ENCODE measurements around the gene HAP1. TPM values are rescaled to one million over a fixed set of nuclear protein-coding genes. Genes with fewer than 3 reads are reported as not detected.
"Not testable (repeated sequence)": the region's sequence is repeated elsewhere in the genome, so short reads cannot be mapped to it uniquely, and the experiment has no call there.

Gene HAP1
- total RNA-seq, 1 donor from 2014 or later, result 0.11 TPM

DNA sequence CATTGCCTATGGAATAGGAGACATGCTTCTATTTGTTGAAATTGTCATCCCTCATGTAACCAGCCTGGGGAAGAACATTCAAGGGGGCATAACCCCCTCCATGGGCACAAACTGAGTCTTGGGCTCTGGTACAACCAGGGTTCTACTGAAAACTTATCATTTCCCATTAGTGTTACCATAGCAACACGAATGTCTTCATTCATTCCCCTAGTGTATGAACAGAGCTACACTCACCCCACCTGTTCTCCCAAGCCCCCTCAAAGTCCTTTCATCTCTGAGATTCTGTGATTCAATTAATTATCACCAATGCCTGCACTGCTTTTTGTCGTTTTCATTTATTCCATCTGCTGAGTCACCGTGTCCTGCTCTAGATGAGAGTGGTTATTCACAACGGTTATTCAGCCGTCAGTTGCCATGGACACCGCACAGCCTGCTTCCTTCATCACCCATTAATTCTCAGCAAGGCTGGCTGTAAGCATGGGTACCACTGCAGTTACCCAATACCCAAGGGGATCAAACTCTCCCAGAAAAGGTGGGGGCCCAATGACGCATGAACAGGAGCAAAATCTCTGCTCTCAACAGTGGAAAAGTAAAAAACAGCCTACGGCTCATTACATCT is 23.9 kb downstream of the HAP1 start:
- no peaks in the 10 kb centered on the region for H3K36me3 Mint-ChIP-seq (ENCODE audit: low read depth)
- H3K27me3 Mint-ChIP-seq, result peaks cover 5% of the 10 kb centered on the region
- intact Hi-C loops (cut with micrococcal nuclease), result no loop called here
- TF ChIP-seq, protein P1, sequence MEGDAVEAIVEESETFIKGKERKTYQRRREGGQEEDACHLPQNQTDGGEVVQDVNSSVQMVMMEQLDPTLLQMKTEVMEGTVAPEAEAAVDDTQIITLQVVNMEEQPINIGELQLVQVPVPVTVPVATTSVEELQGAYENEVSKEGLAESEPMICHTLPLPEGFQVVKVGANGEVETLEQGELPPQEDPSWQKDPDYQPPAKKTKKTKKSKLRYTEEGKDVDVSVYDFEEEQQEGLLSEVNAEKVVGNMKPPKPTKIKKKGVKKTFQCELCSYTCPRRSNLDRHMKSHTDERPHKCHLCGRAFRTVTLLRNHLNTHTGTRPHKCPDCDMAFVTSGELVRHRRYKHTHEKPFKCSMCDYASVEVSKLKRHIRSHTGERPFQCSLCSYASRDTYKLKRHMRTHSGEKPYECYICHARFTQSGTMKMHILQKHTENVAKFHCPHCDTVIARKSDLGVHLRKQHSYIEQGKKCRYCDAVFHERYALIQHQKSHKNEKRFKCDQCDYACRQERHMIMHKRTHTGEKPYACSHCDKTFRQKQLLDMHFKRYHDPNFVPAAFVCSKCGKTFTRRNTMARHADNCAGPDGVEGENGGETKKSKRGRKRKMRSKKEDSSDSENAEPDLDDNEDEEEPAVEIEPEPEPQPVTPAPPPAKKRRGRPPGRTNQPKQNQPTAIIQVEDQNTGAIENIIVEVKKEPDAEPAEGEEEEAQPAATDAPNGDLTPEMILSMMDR (IDR thresholded peaks at IDR 0.05), result no peak
- no peak overlapping the region for H3K4me3 Mint-ChIP-seq
- DNase-seq (no peak), ATAC-seq (ENCODE audit: low read depth) (no peak)
- ChIA-PET POLR2A (no interaction called here), CTCF (no interaction called here)
- no peaks in the 10 kb centered on the region for H3K9me3 Mint-ChIP-seq
- H3K4me1 Mint-ChIP-seq, result no peaks in the 10 kb centered on the region
- no peak overlapping the region for H3K27ac Mint-ChIP-seq

DNA sequence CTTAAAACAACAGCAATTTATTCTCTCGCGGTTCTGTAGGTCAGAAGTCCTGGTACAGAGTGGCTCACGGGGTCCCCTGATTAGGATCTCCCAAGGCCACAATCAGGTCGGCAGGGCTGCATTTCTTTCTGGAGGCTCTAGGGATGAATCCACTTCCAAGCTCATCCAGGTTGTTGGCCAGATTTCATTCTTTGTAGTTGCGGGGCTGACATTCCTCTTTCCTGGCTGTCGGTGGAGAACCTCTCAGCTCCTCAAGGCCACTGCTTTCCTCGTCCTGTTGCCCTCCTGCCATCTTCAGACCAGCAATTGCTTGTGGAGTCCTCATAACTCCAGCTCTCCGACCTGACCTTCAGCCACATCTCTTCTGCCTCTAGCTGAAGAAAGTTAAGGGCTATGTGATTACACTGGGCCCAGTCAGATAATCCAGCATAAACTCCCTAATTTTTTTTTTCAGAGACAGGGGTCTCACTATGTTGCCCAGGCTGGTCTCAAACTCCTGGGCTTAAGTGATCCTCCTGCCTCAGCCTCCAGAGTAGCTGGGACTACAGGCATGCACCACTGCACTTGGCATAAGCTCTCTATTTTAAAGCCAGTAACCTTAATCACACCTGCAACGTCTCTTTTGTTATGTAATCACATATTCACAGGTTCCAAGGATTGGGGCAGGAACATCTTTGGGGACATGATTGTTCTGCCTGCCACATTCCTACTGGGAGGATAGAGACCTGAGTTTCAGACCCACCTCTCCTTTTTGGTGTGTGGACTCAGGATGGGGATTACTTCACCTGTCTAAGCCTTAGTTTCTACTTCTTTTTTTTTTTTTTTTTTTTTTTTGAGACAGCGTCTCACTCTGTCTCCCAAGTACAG is 26.4 kb downstream of the HAP1 start:
- Mint-ChIP-seq H3K4me3 (no peak overlapping the region), H3K36me3 (ENCODE audit: low read depth) (no peaks in the 10 kb centered on the region), H3K27ac (no peak overlapping the region), H3K9me3 (no peaks in the 10 kb centered on the region), H3K27me3 (peaks cover 10% of the 10 kb centered on the region), H3K4me1 (no peaks in the 10 kb centered on the region)
- ChIA-PET POLR2A (interaction anchor here (0.8 kb wide), 1 partner anchor 19 kb away, joined by 6 read pairs; the partner anchor contains the start of gene EIF1), CTCF (interaction anchor here (0.6 to 1.1 kb wide), 3 partner anchors 12 to 443 kb away, joined by 3 to 6 read pairs (median 3); no protein-coding TSS in a partner anchor)
- ATAC-seq (ENCODE audit: low read depth) (no peak), DNase-seq (no peak)
- intact Hi-C loops (cut with micrococcal nuclease), result no loop called here
- TF ChIP-seq, protein P1 (IDR thresholded peaks at IDR 0.05), result no peak

DNA sequence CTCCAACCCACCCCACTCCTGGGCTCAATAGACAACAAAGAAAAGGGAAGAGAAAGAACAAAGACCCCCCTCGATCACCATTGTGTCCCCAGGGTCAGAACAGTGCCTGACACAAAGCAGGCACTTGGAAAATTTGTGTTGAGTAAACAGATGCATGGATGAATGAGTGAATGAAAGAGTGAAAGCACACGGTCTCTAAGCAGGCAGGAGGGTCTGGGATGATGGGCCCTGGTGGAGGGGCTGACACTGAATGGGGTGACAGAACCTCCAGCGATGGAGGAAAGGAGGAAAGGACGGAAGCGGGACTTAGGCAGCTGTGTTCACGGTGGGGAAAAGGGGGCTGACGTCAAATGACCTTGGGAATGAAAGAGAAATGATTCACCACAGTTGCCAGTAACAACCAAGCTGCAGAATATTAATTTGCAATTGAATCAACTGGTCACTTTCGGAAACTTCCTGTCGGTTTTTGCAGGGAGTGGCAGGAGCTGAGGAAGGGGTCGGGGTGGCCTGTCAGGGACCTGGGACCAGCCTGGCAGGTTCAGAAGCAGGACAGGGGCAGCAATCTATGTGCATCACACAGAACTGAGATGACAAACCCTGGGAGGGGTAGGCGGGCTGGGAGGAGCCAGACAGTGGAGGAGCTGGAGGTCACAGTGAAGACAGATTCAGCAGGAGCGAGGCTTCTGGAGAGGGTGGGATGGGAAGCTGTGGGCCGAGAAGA is 29.0 kb downstream of the HAP1 start:
- no peak overlapping the region for H3K4me3 Mint-ChIP-seq
- ATAC-seq (ENCODE audit: low read depth) (no peak), DNase-seq (no peak)
- H3K27me3 Mint-ChIP-seq, result peaks cover 6% of the 10 kb centered on the region
- no peak overlapping the region for H3K27ac Mint-ChIP-seq
- no peaks in the 10 kb centered on the region for H3K9me3 Mint-ChIP-seq
- no peaks in the 10 kb centered on the region for H3K36me3 Mint-ChIP-seq (ENCODE audit: low read depth)
- TF ChIP-seq, protein P1 (IDR thresholded peaks at IDR 0.05), result no peak
- H3K4me1 Mint-ChIP-seq, result no peaks in the 10 kb centered on the region
- intact Hi-C loops (cut with micrococcal nuclease), result no loop called here
- ChIA-PET CTCF (interaction anchor here (1.2 kb wide), 1 partner anchor 10 kb away, joined by 3 read pairs; no protein-coding TSS in a partner anchor), POLR2A (interaction anchor here (0.6 to 1.7 kb wide), 5 partner anchors 10 to 56 kb away, joined by 3 to 6 read pairs (median 3); no protein-coding TSS in a partner anchor)

DNA sequence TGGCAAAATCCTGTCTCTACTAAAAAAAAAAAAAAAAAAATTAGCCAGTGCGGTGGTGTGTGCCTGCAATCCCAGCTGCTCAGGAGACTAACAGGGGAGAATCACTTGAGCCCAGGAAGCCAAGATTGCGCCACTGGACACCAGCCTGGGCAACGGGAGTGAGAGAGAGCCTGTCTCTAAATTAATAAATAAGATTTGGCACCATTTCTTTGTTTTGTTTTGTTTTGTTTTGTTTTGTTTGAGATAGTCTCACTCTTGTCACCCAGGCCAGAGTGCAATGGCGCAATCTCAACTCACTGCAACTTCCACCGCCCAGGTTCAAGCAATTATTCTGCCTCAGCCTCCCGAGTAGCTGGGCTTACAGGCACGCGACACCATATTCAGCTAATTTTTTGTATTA is 31.7 kb downstream of the HAP1 start:
- Mint-ChIP-seq H3K9me3 (no peaks in the 10 kb centered on the region), H3K4me1 (no peaks in the 10 kb centered on the region), H3K27me3 (peaks cover 6% of the 10 kb centered on the region), H3K36me3 (ENCODE audit: low read depth) (no peaks in the 10 kb centered on the region), H3K4me3 (no peak overlapping the region), H3K27ac (no peak overlapping the region)
- TF ChIP-seq, protein P1 (IDR thresholded peaks at IDR 0.05), result no peak
- CTCF ChIA-PET, result no interaction called here
- intact Hi-C loops (cut with micrococcal nuclease), result no loop called here
- DNase-seq, result no peak
- POLR2A ChIA-PET, result interaction anchor here (0.6 kb wide), 1 partner anchor 10 kb away, joined by 3 read pairs; no protein-coding TSS in a partner anchor
- no peak for ATAC-seq (ENCODE audit: low read depth)

DNA sequence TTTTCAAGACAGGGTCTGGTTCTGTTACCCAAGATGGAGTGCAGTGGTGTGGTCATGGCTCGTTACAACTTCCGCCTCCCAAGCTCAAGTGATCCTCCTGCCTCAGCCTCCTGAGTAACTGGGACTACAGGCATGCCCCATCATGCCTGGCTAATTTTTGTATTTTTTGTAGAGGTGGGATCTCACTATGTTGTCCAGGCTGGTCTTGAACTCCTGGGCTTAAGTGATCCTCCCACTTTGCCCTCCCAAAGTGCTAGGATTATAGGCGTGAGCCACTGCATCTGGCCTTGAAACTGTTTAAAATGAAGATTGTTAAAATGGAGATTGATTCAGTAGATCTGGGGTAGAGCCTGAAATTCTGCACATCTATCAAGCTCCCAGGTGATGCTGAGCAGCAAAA is 33.6 kb downstream of the HAP1 start:
- H3K27ac Mint-ChIP-seq; H3K36me3 Mint-ChIP-seq (ENCODE audit: low read depth): not testable (repeated sequence)

More for the DNA sequence above, 33.6 kb downstream of the HAP1 start:
- POLR2A ChIA-PET, result interaction anchor here (0.6 to 2.2 kb wide), 2 partner anchors 12 to 89 kb away, joined by 3 to 6 read pairs; partner anchors contain the start of gene EIF1
- H3K9me3 Mint-ChIP-seq; H3K4me1 Mint-ChIP-seq; CTCF ChIA-PET; ATAC-seq (ENCODE audit: low read depth); intact Hi-C loops (cut with micrococcal nuclease); H3K4me3 Mint-ChIP-seq; DNase-seq; H3K27me3 Mint-ChIP-seq: not testable (repeated sequence)
